Calu3 (cell line): ENCODE results near the gene PPP1R12A. TPM values are rescaled to one million over a fixed set of nuclear protein-coding genes. Genes with fewer than 3 reads are reported as not detected.

Source experiments
- BruUV-seq: library from RNA; stranded (reverse); fragments of 400-500 nt; replicated peaks from 2 replicates; lab custom pipeline; 2021; lab: Mats Ljungman, UMichigan
- CTCF ChIA-PET: fragments of 300-600 bp; sonication (Branson Sonifier 250); formaldehyde crosslinking; loops from one replicate; lab custom pipeline; 2022; ENCODE audit warnings: antibody characterized with exemption; lab: Charles Lee
- DNase-seq: peaks from one replicate; pipeline ENCODE4 v3.0.0; 2022
- H3K27ac Mint-ChIP-seq: one replicate; pipeline ENCODE4 v1.8.0; 2022; ENCODE audit warnings: mixed read lengths; ENCODE audit not compliant: unreplicated experiment
- H3K27me3 Mint-ChIP-seq: one replicate; pipeline ENCODE4 v1.8.0; 2022; ENCODE audit warnings: mixed read lengths; ENCODE audit not compliant: unreplicated experiment
- H3K36me3 Mint-ChIP-seq: one replicate; pipeline ENCODE4 v1.8.0; 2022; ENCODE audit warnings: mild to moderate bottlenecking, moderate library complexity, mixed read lengths; ENCODE audit not compliant: insufficient read depth, unreplicated experiment
- H3K4me1 Mint-ChIP-seq: one replicate; pipeline ENCODE4 v1.8.0; 2022; ENCODE audit warnings: mild to moderate bottlenecking, low read depth, mixed read lengths; ENCODE audit not compliant: unreplicated experiment
- H3K4me3 Mint-ChIP-seq: one replicate; pipeline ENCODE4 v1.8.0; 2022; ENCODE audit warnings: mild to moderate bottlenecking, low read depth, moderate library complexity, mixed read lengths; ENCODE audit not compliant: unreplicated experiment
- H3K9me3 Mint-ChIP-seq: one replicate; pipeline ENCODE4 v1.8.0; 2022; ENCODE audit warnings: low read depth, mixed read lengths; ENCODE audit not compliant: unreplicated experiment
- CTCF ChIP-seq: fragments of 200-600 bp; IDR thresholded peaks from one replicate; pipeline ENCODE4 v1.8.0; 2022; ENCODE audit warnings: antibody characterized with exemption; ENCODE audit not compliant: unreplicated experiment
- intact Hi-C: fragments of 100-400 bp; cut with micrococcal nuclease; formaldehyde crosslinking; loops from one replicate; pipeline ENCODE4 v1.10.0; 2022; ENCODE audit not compliant: unreplicated experiment
- total RNA-seq: library from RNA; stranded (reverse); gene quantifications from 2 replicates; pipeline ENCODE4 v1.2.3, GENCODE V29; 2022

The PPP1R12A gene
- total RNA-seq, 1 experiment from 2014 or later: 97.4 TPM

GRCh38 chr12:79934281-79935020 lies 446 bp downstream of the PPP1R12A start:
- H3K27ac Mint-ChIP-seq: peak overlapping the region; percentile 94
- DNase-seq: peak; percentile 44
- peaks cover 40% of the 10 kb centered on the region for H3K36me3 Mint-ChIP-seq
- peaks cover 21% of the 10 kb centered on the region for H3K4me1 Mint-ChIP-seq
- TF ChIP-seq CTCF: no peak
- CTCF ChIA-PET: interaction anchor here (0.6 to 1.3 kb wide), 2 partner anchors 253 to 374 kb away, joined by 3 to 5 read pairs; no protein-coding TSS in a partner anchor
- no TSS peak for BruUV-seq
- no peaks in the 10 kb centered on the region for H3K9me3 Mint-ChIP-seq
- intact Hi-C loops: loop anchor here (1.0 to 10.0 kb wide), 5 partner anchors 48 to 512 kb away; no protein-coding TSS in a partner anchor
- peak overlapping the region; percentile 93 for H3K4me3 Mint-ChIP-seq
- H3K27me3 Mint-ChIP-seq: no peaks in the 10 kb centered on the region

- H3K4me1 Mint-ChIP-seq: peaks cover 21% of the 10 kb centered on the region
- H3K27ac Mint-ChIP-seq: peak overlapping the region; percentile 94
- H3K36me3 Mint-ChIP-seq: peaks cover 45% of the 10 kb centered on the region
- DNase-seq: no peak
- TF ChIP-seq CTCF: no peak
- intact Hi-C loops: loop anchor here (2.0 to 10.0 kb wide), 4 partner anchors 47 to 511 kb away; no protein-coding TSS in a partner anchor
- CTCF ChIA-PET: interaction anchor here (0.6 to 1.3 kb wide), 3 partner anchors 108 to 254 kb away, joined by 3 to 8 read pairs (median 3); no protein-coding TSS in a partner anchor
- H3K4me3 Mint-ChIP-seq: peak overlapping the region; percentile 93
- TSS peak; percentile 39 for BruUV-seq
- H3K27me3 Mint-ChIP-seq: no peaks in the 10 kb centered on the region
- no peaks in the 10 kb centered on the region for H3K9me3 Mint-ChIP-seq
Observed at GRCh38 chr12:79933532-79934264, 1.2 kb downstream of the PPP1R12A start.

- Mint-ChIP-seq H3K9me3 (no peaks in the 10 kb centered on the region), H3K4me3 (peak overlapping the region; percentile 93), H3K27ac (peak overlapping the region; percentile 94), H3K27me3 (no peaks in the 10 kb centered on the region), H3K36me3 (peaks cover 45% of the 10 kb centered on the region), H3K4me1 (peaks cover 21% of the 10 kb centered on the region)
- CTCF ChIA-PET: interaction anchor here (0.6 to 1.3 kb wide), 3 partner anchors 107 to 254 kb away, joined by 3 to 8 read pairs (median 3); no protein-coding TSS in a partner anchor
- TF ChIP-seq CTCF: no peak
- intact Hi-C loops: loop anchor here (5.0 to 10.0 kb wide), 3 partner anchors 152 to 511 kb away; no protein-coding TSS in a partner anchor
- BruUV-seq: no TSS peak
- DNase-seq: no peak
Observed at GRCh38 chr12:79933043-79933442, 1.9 kb downstream of the PPP1R12A start.

GRCh38 chr12:79932357-79932756 lies 2.5 kb downstream of the PPP1R12A start:
- H3K9me3 Mint-ChIP-seq: no peaks in the 10 kb centered on the region
- peak overlapping the region; percentile 94 for H3K27ac Mint-ChIP-seq
- no peaks in the 10 kb centered on the region for H3K27me3 Mint-ChIP-seq
- BruUV-seq: no TSS peak
- peaks cover 45% of the 10 kb centered on the region for H3K36me3 Mint-ChIP-seq
- H3K4me1 Mint-ChIP-seq: peaks cover 21% of the 10 kb centered on the region
- H3K4me3 Mint-ChIP-seq: peak overlapping the region; percentile 93
- intact Hi-C loops: loop anchor here (5.0 to 10.0 kb wide), 3 partner anchors 152 to 510 kb away; no protein-coding TSS in a partner anchor
- DNase-seq: no peak
- CTCF ChIA-PET: no interaction called here
- TF ChIP-seq CTCF: no peak
